NOMO-1 treated with DMSO at 0.1 percent for 48 hours (cell line): ENCODE data around the gene NANS.

ENCODE experiments used
- DNase-seq: peaks from one replicate; lab custom pipeline; 2025; ENCODE audit not compliant: unreplicated experiment; lab: John Stamatoyannopoulos, UW

Gene NANS

GRCh38 chr9:98130576-98131228 is 74.2 kb downstream of the NANS start:
- no peak for DNase-seq

GRCh38 chr9:98132158-98132557 is 75.6 kb downstream of the NANS start:
- no peak for DNase-seq
